ENCODE data around the gene NKAIN4. TPM values are rescaled to one million over a fixed set of nuclear protein-coding genes. Genes with fewer than 3 reads are reported as not detected.
A peak's percentile ranks its signal among the peaks of the same experiment; 100 is the strongest.
"Not testable (repeated sequence)": the region's sequence is repeated elsewhere in the genome, so short reads cannot be mapped to it uniquely, and the experiment has no call there.

Gene NKAIN4
- total RNA-seq, 2 experiments from 2014 or later: not detected

DNA sequence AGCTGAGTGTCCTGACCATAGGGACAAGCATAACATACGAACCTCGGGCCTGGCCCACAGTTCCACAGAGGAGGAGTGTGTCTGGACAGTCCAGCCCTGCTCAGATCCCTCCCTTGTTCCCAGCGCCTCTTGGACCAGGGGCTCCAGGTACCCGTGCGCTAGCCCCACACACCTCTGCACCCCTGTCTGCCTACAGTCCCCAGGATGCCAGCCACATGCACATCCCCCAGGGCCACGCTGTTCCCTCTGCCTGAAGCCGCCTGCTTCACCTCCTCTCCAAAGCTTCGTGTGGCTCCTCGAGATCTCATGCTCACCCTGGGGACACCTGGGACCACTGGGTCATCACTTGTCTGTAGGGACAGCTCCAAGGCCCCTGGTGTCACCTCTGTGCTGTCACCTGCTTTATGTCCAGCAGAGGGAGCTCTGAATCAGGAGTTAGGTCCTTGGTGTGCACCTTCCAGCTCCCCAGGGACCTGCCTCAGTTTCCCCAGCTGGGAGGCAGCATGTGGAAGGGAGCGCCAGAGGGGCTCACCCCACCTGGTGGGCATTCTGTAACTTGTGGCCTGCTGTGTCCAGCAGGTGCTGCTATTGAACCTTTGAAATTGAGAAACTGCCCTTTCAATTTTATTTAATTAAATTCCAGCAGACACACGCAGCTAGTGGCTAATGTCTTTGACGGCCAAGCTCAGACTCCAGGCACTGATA is 31.0 kb downstream of the NKAIN4 start:
- no peaks in the 10 kb centered on the region for H3K9me3 ChIP-seq (ENCODE audit: low read length)
- H2AFZ ChIP-seq (ENCODE audit: low read length): no peak overlapping the region
- TF ChIP-seq CTCF (conservative IDR thresholded peaks at IDR 0.05; ENCODE audit: low read length): peak; percentile 88
- no peak for TF ChIP-seq EZH2phosphoT487 (IDR thresholded peaks at IDR 0.05; ENCODE audit: borderline replicate concordance, low read depth, low read length)
- intact Hi-C loops (cut with micrococcal nuclease; ENCODE audit: unreplicated experiment): loop anchor here (1.0 to 2.0 kb wide), 2 partner anchors 28 to 68 kb away; no protein-coding TSS in a partner anchor
- H3K36me3 ChIP-seq (ENCODE audit: insufficient read depth, low read length): no peaks in the 10 kb centered on the region
- ChIA-PET CTCF (ENCODE audit: unreplicated experiment) (interaction anchor here (0.7 to 1.0 kb wide), 2 partner anchors 12 to 36 kb away, joined by 4 to 6 read pairs; partner anchors contain the start of gene BIRC7), POLR2A (interaction anchor here (0.9 kb wide), 1 partner anchor 10 kb away, joined by 3 read pairs; no protein-coding TSS in a partner anchor)
- H4K20me1 ChIP-seq (ENCODE audit: insufficient read depth, low read length): no peaks in the 10 kb centered on the region
- H3K4me2 ChIP-seq (ENCODE audit: low read length): no peak overlapping the region
- no peak overlapping the region for H3K27ac ChIP-seq (ENCODE audit: low read depth, low read length, poor library complexity, severe bottlenecking)
- no peaks in the 10 kb centered on the region for H3K79me2 ChIP-seq (ENCODE audit: insufficient read depth, low read depth, low read length)
- peak; percentile 58 for DNase-seq (ENCODE audit: low spot score)
- no peaks in the 10 kb centered on the region for H3K9me2 ChIP-seq (ENCODE audit: insufficient read depth, low read length)
- H3K4me3 ChIP-seq (ENCODE audit: low read depth, low read length, poor library complexity, severe bottlenecking): no peak overlapping the region
- no TSS peak for BruUV-seq (replicated peaks)
- no peaks in the 10 kb centered on the region for H3K4me1 ChIP-seq (ENCODE audit: insufficient read depth, low read length, poor library complexity, severe bottlenecking)

GRCh38 chr20:63222541-63222940 is 31.7 kb downstream of the NKAIN4 start:
- ChIA-PET POLR2A (no interaction called here), CTCF (ENCODE audit: unreplicated experiment) (interaction anchor here (0.7 kb wide), 1 partner anchor 243 kb away, joined by 3 read pairs; no protein-coding TSS in a partner anchor)
- no peaks in the 10 kb centered on the region for H3K36me3 ChIP-seq (ENCODE audit: insufficient read depth, low read length)
- H4K20me1 ChIP-seq (ENCODE audit: insufficient read depth, low read length): no peaks in the 10 kb centered on the region
- intact Hi-C loops (cut with micrococcal nuclease; ENCODE audit: unreplicated experiment): loop anchor here (2.0 kb wide), 1 partner anchor 28 kb away; no protein-coding TSS in a partner anchor
- no TSS peak for BruUV-seq (replicated peaks)
- DNase-seq (ENCODE audit: low spot score): no peak
- TF ChIP-seq EZH2phosphoT487 (IDR thresholded peaks at IDR 0.05; ENCODE audit: borderline replicate concordance, low read depth, low read length) (no peak), CTCF (conservative IDR thresholded peaks at IDR 0.05; ENCODE audit: low read length) (no peak)
- no peaks in the 10 kb centered on the region for H3K4me1 ChIP-seq (ENCODE audit: insufficient read depth, low read length, poor library complexity, severe bottlenecking)
- H3K9me3 ChIP-seq (ENCODE audit: low read length): no peaks in the 10 kb centered on the region
- no peak overlapping the region for H2AFZ ChIP-seq (ENCODE audit: low read length)
- no peak overlapping the region for H3K27ac ChIP-seq (ENCODE audit: low read depth, low read length, poor library complexity, severe bottlenecking)
- no peak overlapping the region for H3K4me2 ChIP-seq (ENCODE audit: low read length)
- H3K79me2 ChIP-seq (ENCODE audit: insufficient read depth, low read depth, low read length): no peaks in the 10 kb centered on the region
- H3K9me2 ChIP-seq (ENCODE audit: insufficient read depth, low read length): no peaks in the 10 kb centered on the region
- H3K4me3 ChIP-seq (ENCODE audit: low read depth, low read length, poor library complexity, severe bottlenecking): no peak overlapping the region

GRCh38 chr20:63221400-63222053 is 32.7 kb downstream of the NKAIN4 start:
- CTCF ChIA-PET (ENCODE audit: unreplicated experiment): interaction anchor here (0.6 kb wide), 1 partner anchor 416 kb away, joined by 3 read pairs; no protein-coding TSS in a partner anchor

More at GRCh38 chr20:63221400-63222053, 32.7 kb downstream of the NKAIN4 start:
- H3K4me3 ChIP-seq (ENCODE audit: low read depth, low read length, poor library complexity, severe bottlenecking); H3K4me2 ChIP-seq (ENCODE audit: low read length); H4K20me1 ChIP-seq (ENCODE audit: insufficient read depth, low read length); POLR2A ChIA-PET; H3K9me2 ChIP-seq (ENCODE audit: insufficient read depth, low read length); BruUV-seq (replicated peaks); H2AFZ ChIP-seq (ENCODE audit: low read length); H3K9me3 ChIP-seq (ENCODE audit: low read length); H3K27ac ChIP-seq (ENCODE audit: low read depth, low read length, poor library complexity, severe bottlenecking); H3K79me2 ChIP-seq (ENCODE audit: insufficient read depth, low read depth, low read length); H3K36me3 ChIP-seq (ENCODE audit: insufficient read depth, low read length); DNase-seq (ENCODE audit: low spot score); H3K4me1 ChIP-seq (ENCODE audit: insufficient read depth, low read length, poor library complexity, severe bottlenecking): not testable (repeated sequence)
- intact Hi-C loops (cut with micrococcal nuclease; ENCODE audit: unreplicated experiment): loop anchor here (2.0 kb wide), 1 partner anchor 29 kb away; no protein-coding TSS in a partner anchor

Data from OCI-LY7 (cell line).